Measurements from ENCODE around the gene SHB. TPM values are rescaled to one million over a fixed set of nuclear protein-coding genes. Genes with fewer than 3 reads are reported as not detected.

Gene SHB
- total RNA-seq, 1 experiment from 2014 or later, result 12.2 TPM

- TF ChIP-seq, protein P1, sequence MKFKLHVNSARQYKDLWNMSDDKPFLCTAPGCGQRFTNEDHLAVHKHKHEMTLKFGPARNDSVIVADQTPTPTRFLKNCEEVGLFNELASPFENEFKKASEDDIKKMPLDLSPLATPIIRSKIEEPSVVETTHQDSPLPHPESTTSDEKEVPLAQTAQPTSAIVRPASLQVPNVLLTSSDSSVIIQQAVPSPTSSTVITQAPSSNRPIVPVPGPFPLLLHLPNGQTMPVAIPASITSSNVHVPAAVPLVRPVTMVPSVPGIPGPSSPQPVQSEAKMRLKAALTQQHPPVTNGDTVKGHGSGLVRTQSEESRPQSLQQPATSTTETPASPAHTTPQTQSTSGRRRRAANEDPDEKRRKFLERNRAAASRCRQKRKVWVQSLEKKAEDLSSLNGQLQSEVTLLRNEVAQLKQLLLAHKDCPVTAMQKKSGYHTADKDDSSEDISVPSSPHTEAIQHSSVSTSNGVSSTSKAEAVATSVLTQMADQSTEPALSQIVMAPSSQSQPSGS (CRISPR knock-in tag; IDR thresholded peaks at IDR 0.05; ENCODE audit: borderline replicate concordance, low read depth), result no peak
Measured at GRCh38 chr9:37978983-37979382, 90.0 kb downstream of the SHB start (continued).

- H3K36me3 Mint-ChIP-seq, result 0 out of 2 replicates have a peak, but pooled peaks cover under 1% of the 10 kb centered on the region
- no peak overlapping the region for H3K4me3 Mint-ChIP-seq
- no peak for DNase-seq (ENCODE audit: low spot score)
- TF ChIP-seq, protein P2, sequence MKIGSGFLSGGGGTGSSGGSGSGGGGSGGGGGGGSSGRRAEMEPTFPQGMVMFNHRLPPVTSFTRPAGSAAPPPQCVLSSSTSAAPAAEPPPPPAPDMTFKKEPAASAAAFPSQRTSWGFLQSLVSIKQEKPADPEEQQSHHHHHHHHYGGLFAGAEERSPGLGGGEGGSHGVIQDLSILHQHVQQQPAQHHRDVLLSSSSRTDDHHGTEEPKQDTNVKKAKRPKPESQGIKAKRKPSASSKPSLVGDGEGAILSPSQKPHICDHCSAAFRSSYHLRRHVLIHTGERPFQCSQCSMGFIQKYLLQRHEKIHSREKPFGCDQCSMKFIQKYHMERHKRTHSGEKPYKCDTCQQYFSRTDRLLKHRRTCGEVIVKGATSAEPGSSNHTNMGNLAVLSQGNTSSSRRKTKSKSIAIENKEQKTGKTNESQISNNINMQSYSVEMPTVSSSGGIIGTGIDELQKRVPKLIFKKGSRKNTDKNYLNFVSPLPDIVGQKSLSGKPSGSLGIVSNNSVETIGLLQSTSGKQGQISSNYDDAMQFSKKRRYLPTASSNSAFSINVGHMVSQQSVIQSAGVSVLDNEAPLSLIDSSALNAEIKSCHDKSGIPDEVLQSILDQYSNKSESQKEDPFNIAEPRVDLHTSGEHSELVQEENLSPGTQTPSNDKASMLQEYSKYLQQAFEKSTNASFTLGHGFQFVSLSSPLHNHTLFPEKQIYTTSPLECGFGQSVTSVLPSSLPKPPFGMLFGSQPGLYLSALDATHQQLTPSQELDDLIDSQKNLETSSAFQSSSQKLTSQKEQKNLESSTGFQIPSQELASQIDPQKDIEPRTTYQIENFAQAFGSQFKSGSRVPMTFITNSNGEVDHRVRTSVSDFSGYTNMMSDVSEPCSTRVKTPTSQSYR (CRISPR knock-in tag; IDR thresholded peaks at IDR 0.05), result no peak
- no peak for TF ChIP-seq CREB1 (CRISPR knock-in tag; IDR thresholded peaks at IDR 0.05)
- TF ChIP-seq STAT6 (CRISPR knock-in tag; conservative IDR thresholded peaks at IDR 0.05; ENCODE audit: low read depth), result no peak
- TF ChIP-seq, protein P3, sequence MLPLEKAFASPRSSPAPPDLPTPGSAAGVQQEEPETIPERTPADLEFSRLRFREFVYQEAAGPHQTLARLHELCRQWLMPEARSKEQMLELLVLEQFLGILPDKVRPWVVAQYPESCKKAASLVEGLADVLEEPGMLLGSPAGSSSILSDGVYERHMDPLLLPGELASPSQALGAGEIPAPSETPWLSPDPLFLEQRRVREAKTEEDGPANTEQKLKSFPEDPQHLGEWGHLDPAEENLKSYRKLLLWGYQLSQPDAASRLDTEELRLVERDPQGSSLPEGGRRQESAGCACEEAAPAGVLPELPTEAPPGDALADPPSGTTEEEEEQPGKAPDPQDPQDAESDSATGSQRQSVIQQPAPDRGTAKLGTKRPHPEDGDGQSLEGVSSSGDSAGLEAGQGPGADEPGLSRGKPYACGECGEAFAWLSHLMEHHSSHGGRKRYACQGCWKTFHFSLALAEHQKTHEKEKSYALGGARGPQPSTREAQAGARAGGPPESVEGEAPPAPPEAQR (CRISPR knock-in tag; IDR thresholded peaks at IDR 0.05), result no peak
- TF ChIP-seq NFATC4 (CRISPR knock-in tag; IDR thresholded peaks at IDR 0.05), result no peak
- no peak for TF ChIP-seq JUN (CRISPR knock-in tag; IDR thresholded peaks at IDR 0.05)
- no peak for TF ChIP-seq TP53 (CRISPR knock-in tag; IDR thresholded peaks at IDR 0.05)
- no peak for TF ChIP-seq TCF7 (CRISPR knock-in tag; IDR thresholded peaks at IDR 0.05; ENCODE audit: low read depth)
- no peaks in the 10 kb centered on the region for H3K4me1 Mint-ChIP-seq
- no peak for ATAC-seq
- POLR2A ChIA-PET, result interaction anchor here (1.3 kb wide), 1 partner anchor 10 kb away, joined by 3 read pairs; no protein-coding TSS in a partner anchor
- H3K27ac Mint-ChIP-seq, result no peak overlapping the region
- H3K9me3 Mint-ChIP-seq, result no peaks in the 10 kb centered on the region
- no peaks in the 10 kb centered on the region for H3K27me3 Mint-ChIP-seq (ENCODE audit: low read depth)
- CTCF ChIA-PET, result interaction anchor here (1.2 kb wide), 1 partner anchor 65 kb away, joined by 4 read pairs; no protein-coding TSS in a partner anchor
Measured at GRCh38 chr9:37978481-37978864, 90.6 kb downstream of the SHB start.

GRCh38 chr9:37977851-37978480 lies 91.1 kb downstream of the SHB start:
- ChIA-PET CTCF (interaction anchor here (0.5 to 1.2 kb wide), 2 partner anchors 64 to 228 kb away, joined by 4 read pairs; no protein-coding TSS in a partner anchor), POLR2A (no interaction called here)
- Mint-ChIP-seq H3K27ac (peak overlapping the region; percentile 35; the same call in 1 of the 2 replicates), H3K9me3 (no peaks in the 10 kb centered on the region), H3K4me3 (no peak overlapping the region), H3K27me3 (ENCODE audit: low read depth) (no peaks in the 10 kb centered on the region), H3K4me1 (no peaks in the 10 kb centered on the region), H3K36me3 (0 out of 2 replicates have a peak, but pooled peaks cover 3% of the 10 kb centered on the region)
- ATAC-seq, result no peak
- DNase-seq (ENCODE audit: low spot score), result no peak
- TF ChIP-seq RELA (CRISPR knock-in tag; IDR thresholded peaks at IDR 0.05; ENCODE audit: borderline replicate concordance) (no peak), FOXJ3 (CRISPR knock-in tag; IDR thresholded peaks at IDR 0.05; ENCODE audit: borderline replicate concordance) (no peak), ATF1 (CRISPR knock-in tag; IDR thresholded peaks at IDR 0.05) (no peak), NFYB (CRISPR knock-in tag; conservative IDR thresholded peaks at IDR 0.05; ENCODE audit: low read depth) (no peak), CTCF (IDR thresholded peaks at IDR 0.05) (no peak), CREM (CRISPR knock-in tag; IDR thresholded peaks at IDR 0.05) (no peak), OVOL2 (CRISPR knock-in tag; IDR thresholded peaks at IDR 0.05; ENCODE audit: borderline replicate concordance) (no peak), ZNF317 (CRISPR knock-in tag; IDR thresholded peaks at IDR 0.05; ENCODE audit: borderline replicate concordance, low read depth) (no peak), ZNF138 (CRISPR knock-in tag; conservative IDR thresholded peaks at IDR 0.05) (no peak)
- TF ChIP-seq, protein P4, sequence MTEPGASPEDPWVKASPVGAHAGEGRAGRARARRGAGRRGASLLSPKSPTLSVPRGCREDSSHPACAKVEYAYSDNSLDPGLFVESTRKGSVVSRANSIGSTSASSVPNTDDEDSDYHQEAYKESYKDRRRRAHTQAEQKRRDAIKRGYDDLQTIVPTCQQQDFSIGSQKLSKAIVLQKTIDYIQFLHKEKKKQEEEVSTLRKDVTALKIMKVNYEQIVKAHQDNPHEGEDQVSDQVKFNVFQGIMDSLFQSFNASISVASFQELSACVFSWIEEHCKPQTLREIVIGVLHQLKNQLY (CRISPR knock-in tag; IDR thresholded peaks at IDR 0.05), result no peak
- TF ChIP-seq, protein P5, sequence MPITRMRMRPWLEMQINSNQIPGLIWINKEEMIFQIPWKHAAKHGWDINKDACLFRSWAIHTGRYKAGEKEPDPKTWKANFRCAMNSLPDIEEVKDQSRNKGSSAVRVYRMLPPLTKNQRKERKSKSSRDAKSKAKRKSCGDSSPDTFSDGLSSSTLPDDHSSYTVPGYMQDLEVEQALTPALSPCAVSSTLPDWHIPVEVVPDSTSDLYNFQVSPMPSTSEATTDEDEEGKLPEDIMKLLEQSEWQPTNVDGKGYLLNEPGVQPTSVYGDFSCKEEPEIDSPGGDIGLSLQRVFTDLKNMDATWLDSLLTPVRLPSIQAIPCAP (CRISPR knock-in tag; IDR thresholded peaks at IDR 0.05), result no peak

All from WTC11 (cell line).